Astrocyte of the cerebellum (primary cell): ENCODE data around the gene ZNF335.
"Not testable (repeated sequence)": the region's sequence is repeated elsewhere in the genome, so short reads cannot be mapped to it uniquely, and the experiment has no call there.

Source experiments
- DNase-seq: peaks from one replicate; pipeline ENCODE4 v3.0.0-alpha.2; 2011; ENCODE audit warnings: low read depth
- H3K4me3 ChIP-seq: 2 replicates; pipeline ENCODE4 v1.5.1; 2011; ENCODE audit warnings: mild to moderate bottlenecking, low read depth, low read length, moderate library complexity
- CTCF ChIP-seq: IDR thresholded peaks from 2 replicates; pipeline ENCODE4 v1.5.1; 2012; ENCODE audit warnings: low read length, low read depth, moderate library complexity, mild to moderate bottlenecking; ENCODE audit errors: missing control alignments
- in situ Hi-C: cut with HindIII; loops from 2 replicates; pipeline ENCODE4 v1.10.0; 2017; ENCODE audit warnings: low sequenced_read_pairs

Gene ZNF335

GRCh38 chr20:45998337-45998736 lies 26.3 kb upstream of the ZNF335 start:
- no peak for DNase-seq
- no peak overlapping the region for H3K4me3 ChIP-seq
- TF ChIP-seq CTCF: no peak
- in situ Hi-C loops: no loop called here

GRCh38 chr20:45997187-45997586 lies 25.2 kb upstream of the ZNF335 start:
- TF ChIP-seq CTCF: no peak
- no peak for DNase-seq
- no peak overlapping the region for H3K4me3 ChIP-seq
- in situ Hi-C loops: no loop called here

- H3K4me3 ChIP-seq, DNase-seq, in situ Hi-C loops: not testable (repeated sequence)
Observed at GRCh38 chr20:45995495-45996097, 23.6 kb upstream of the ZNF335 start.

- TF ChIP-seq CTCF: no peak
- no peak for DNase-seq
- H3K4me3 ChIP-seq: no peak overlapping the region
- in situ Hi-C loops: no loop called here
Observed at GRCh38 chr20:45994761-45995493, 22.9 kb upstream of the ZNF335 start.

GRCh38 chr20:45993197-45993951 lies 21.4 kb upstream of the ZNF335 start:
- H3K4me3 ChIP-seq: no peak overlapping the region
- TF ChIP-seq CTCF: no peak
- DNase-seq: no peak
- in situ Hi-C loops: no loop called here

- DNase-seq: no peak
- TF ChIP-seq CTCF: no peak
- H3K4me3 ChIP-seq: no peak overlapping the region
- in situ Hi-C loops: no loop called here
Observed at GRCh38 chr20:45991616-45992015, 19.6 kb upstream of the ZNF335 start.

- H3K4me3 ChIP-seq, in situ Hi-C loops, DNase-seq: not testable (repeated sequence)
Observed at GRCh38 chr20:45988830-45989229, 16.8 kb upstream of the ZNF335 start.
